Osteoblast (primary cell): ENCODE results near the gene S100A10. TPM values are rescaled to one million over a fixed set of nuclear protein-coding genes. Genes with fewer than 3 reads are reported as not detected.

Experiments used
- DNase-seq: peaks from one replicate; pipeline ENCODE4 v3.0.0; 2011; ENCODE audit warnings: low spot score, mixed read lengths; ENCODE audit not compliant: insufficient read length; ENCODE audit errors: missing footprints
- H2AFZ ChIP-seq: 2 replicates; pipeline ENCODE4 v1.6.0; 2011; ENCODE audit warnings: mild to moderate bottlenecking, low read length
- H3K27ac ChIP-seq: 2 replicates; pipeline ENCODE4 v1.5.1; 2011; ENCODE audit warnings: mild to moderate bottlenecking, low read depth, low read length, moderate library complexity
- H3K27me3 ChIP-seq: 2 replicates; pipeline ENCODE4 v1.6.0; 2012; ENCODE audit warnings: mild to moderate bottlenecking, control low read depth, inconsistent platforms, low read length, moderate library complexity; ENCODE audit not compliant: insufficient read depth
- H3K36me3 ChIP-seq: 2 replicates; pipeline ENCODE4 v1.5.1; 2011; ENCODE audit warnings: mild to moderate bottlenecking, low read length, control low read depth, moderate library complexity; ENCODE audit not compliant: insufficient read depth
- H3K4me1 ChIP-seq: 2 replicates; pipeline ENCODE4 v1.5.1; 2011; ENCODE audit warnings: mild to moderate bottlenecking, low read length, control low read depth, moderate library complexity; ENCODE audit not compliant: insufficient read depth
- H3K4me2 ChIP-seq: 2 replicates; pipeline ENCODE4 v1.6.0; 2011; ENCODE audit warnings: mild to moderate bottlenecking, low read length; ENCODE audit not compliant: insufficient read depth
- H3K4me3 ChIP-seq: fragments of 200-600 bp; sonication (generic); 3 replicates; pipeline ENCODE4 v1.5.1; 2012; ENCODE audit warnings: mild to moderate bottlenecking, low read length, inconsistent platforms; ENCODE audit not compliant: insufficient read depth
- H3K79me2 ChIP-seq: 2 replicates; pipeline ENCODE4 v1.6.0; 2012; ENCODE audit warnings: mild to moderate bottlenecking, low read length, control low read depth, inconsistent platforms; ENCODE audit not compliant: insufficient read depth
- H3K9me3 ChIP-seq: 2 replicates; pipeline ENCODE4 v1.5.1; 2011; ENCODE audit warnings: low read depth, low read length, control low read depth
- H4K20me1 ChIP-seq: 2 replicates; pipeline ENCODE4 v1.6.0; 2012; ENCODE audit warnings: mild to moderate bottlenecking, low read length, control low read depth; ENCODE audit not compliant: insufficient read depth
- total RNA-seq: library from RNA; depleted of rRNA; stranded (reverse); fragments of >200 nt; gene quantifications from 2 replicates; pipeline ENCODE4 v1.2.3, GENCODE V29; 2012
- TF ChIP-seq, protein P1 (sequence below): IDR thresholded peaks from 2 replicates; pipeline ENCODE4 v1.5.1; 2011; ENCODE audit warnings: mild to moderate bottlenecking, low read depth, low read length, moderate library complexity; ENCODE audit errors: extremely low read depth

Gene S100A10
- total RNA-seq, 1 donor, result 116 TPM

DNA sequence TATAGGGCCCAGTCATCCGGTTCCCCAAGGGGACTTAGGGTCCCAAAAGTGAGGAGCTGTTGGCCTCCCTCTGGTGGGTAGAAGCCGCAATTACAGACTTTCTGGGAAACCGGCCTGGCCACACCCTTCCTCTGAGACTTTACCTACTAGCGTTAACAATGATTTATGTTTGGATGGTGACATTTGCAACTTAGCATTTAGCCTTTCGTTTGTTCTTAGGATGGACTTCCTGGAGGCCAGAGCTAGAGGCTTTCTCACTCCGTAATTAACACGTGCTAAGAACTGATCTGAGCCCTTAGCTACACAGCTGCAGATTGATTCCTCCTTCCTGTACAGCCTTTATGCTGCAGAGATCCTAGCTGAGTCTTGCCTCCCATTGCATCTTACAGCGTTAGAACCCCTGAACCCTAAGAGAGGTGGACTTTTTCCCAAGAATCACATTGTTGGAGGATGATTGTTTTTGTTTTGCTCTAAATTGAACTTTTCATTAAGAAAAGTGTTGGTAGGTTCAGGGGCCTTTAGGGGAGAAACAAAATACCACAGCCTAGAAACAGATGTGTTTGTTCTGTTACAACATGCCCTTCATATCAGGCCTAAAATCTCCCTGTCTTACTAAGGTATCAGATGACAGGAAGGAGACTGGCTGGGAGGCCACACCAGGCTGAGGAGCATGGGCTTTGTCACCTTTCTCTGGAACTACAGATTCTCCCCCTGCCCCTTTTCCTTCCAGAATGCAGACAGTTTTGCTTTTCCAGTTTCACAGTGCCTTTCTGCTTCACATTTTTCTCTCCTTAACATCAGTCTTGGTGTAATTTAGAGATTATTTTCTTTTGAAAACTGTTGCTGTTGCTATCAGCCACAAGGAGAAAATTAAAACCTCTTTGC lies 41.2 kb upstream of the S100A10 start:
- Histone ChIP-seq H3K9me3 (no peaks in the 10 kb centered on the region), H2AFZ (no peak overlapping the region), H3K79me2 (peaks cover 38% of the 10 kb centered on the region), H3K36me3 (peaks cover 36% of the 10 kb centered on the region), H3K4me2 (peak overlapping the region; percentile 81), H3K27ac (peak overlapping the region; percentile 95), H3K4me1 (peaks cover 19% of the 10 kb centered on the region), H4K20me1 (peaks cover 42% of the 10 kb centered on the region), H3K27me3 (peaks cover 5% of the 10 kb centered on the region), H3K4me3 (peak overlapping the region; percentile 89)
- peak; percentile 92 for DNase-seq
- TF ChIP-seq, protein P1, sequence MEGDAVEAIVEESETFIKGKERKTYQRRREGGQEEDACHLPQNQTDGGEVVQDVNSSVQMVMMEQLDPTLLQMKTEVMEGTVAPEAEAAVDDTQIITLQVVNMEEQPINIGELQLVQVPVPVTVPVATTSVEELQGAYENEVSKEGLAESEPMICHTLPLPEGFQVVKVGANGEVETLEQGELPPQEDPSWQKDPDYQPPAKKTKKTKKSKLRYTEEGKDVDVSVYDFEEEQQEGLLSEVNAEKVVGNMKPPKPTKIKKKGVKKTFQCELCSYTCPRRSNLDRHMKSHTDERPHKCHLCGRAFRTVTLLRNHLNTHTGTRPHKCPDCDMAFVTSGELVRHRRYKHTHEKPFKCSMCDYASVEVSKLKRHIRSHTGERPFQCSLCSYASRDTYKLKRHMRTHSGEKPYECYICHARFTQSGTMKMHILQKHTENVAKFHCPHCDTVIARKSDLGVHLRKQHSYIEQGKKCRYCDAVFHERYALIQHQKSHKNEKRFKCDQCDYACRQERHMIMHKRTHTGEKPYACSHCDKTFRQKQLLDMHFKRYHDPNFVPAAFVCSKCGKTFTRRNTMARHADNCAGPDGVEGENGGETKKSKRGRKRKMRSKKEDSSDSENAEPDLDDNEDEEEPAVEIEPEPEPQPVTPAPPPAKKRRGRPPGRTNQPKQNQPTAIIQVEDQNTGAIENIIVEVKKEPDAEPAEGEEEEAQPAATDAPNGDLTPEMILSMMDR, result peak; percentile 85

DNA sequence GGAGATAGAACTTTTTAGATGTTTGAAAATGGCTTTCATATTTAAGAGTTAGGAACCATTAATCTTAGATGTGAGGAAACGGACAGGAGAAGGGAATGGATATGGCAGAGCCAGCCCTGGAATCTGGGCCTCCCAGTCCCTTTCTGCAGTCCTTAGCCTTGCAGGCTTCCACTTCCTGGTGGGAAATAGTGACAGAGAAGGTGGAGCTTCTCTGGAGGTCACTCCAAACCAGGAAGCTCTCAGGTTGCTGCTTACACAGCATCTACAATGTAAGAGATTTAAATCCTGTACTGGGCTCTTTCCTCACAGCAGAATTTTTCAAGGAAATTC lies 40.6 kb upstream of the S100A10 start:
- H3K79me2 ChIP-seq, result peaks cover 38% of the 10 kb centered on the region
- no peak overlapping the region for H2AFZ ChIP-seq
- H3K27me3 ChIP-seq, result peaks cover 1% of the 10 kb centered on the region
- H3K36me3 ChIP-seq, result peaks cover 36% of the 10 kb centered on the region
- H3K4me1 ChIP-seq, result peaks cover 23% of the 10 kb centered on the region
- no peak for DNase-seq
- peak overlapping the region; percentile 81 for H3K4me2 ChIP-seq
- H3K27ac ChIP-seq, result peak overlapping the region; percentile 95
- peaks cover 42% of the 10 kb centered on the region for H4K20me1 ChIP-seq
- TF ChIP-seq, protein P1, result no peak
- no peaks in the 10 kb centered on the region for H3K9me3 ChIP-seq
- H3K4me3 ChIP-seq, result peak overlapping the region; percentile 89

DNA sequence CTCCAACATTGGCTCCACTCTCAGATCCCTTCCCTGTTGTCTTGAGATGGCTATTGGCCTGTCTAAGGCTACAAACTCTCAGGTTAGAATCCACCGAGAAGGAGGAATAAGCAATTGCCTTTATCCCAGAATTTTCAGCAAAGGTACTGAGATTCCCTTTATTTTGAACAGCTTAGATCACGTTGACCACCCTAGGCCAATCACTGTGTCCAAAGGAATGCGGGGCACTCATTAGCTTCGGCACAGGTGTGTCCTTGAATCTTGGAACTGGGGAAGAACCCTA lies 36.2 kb upstream of the S100A10 start:
- H3K27me3 ChIP-seq, result peaks cover 5% of the 10 kb centered on the region
- no peaks in the 10 kb centered on the region for H3K9me3 ChIP-seq
- TF ChIP-seq, protein P1, result no peak
- H2AFZ ChIP-seq, result no peak overlapping the region
- no peak overlapping the region for H3K4me2 ChIP-seq
- H3K27ac ChIP-seq, result no peak overlapping the region
- H3K36me3 ChIP-seq, result peaks cover 36% of the 10 kb centered on the region
- peaks cover 33% of the 10 kb centered on the region for H4K20me1 ChIP-seq
- H3K4me3 ChIP-seq, result no peak overlapping the region
- H3K79me2 ChIP-seq, result peaks cover 19% of the 10 kb centered on the region
- DNase-seq, result no peak
- peaks cover 14% of the 10 kb centered on the region for H3K4me1 ChIP-seq

DNA sequence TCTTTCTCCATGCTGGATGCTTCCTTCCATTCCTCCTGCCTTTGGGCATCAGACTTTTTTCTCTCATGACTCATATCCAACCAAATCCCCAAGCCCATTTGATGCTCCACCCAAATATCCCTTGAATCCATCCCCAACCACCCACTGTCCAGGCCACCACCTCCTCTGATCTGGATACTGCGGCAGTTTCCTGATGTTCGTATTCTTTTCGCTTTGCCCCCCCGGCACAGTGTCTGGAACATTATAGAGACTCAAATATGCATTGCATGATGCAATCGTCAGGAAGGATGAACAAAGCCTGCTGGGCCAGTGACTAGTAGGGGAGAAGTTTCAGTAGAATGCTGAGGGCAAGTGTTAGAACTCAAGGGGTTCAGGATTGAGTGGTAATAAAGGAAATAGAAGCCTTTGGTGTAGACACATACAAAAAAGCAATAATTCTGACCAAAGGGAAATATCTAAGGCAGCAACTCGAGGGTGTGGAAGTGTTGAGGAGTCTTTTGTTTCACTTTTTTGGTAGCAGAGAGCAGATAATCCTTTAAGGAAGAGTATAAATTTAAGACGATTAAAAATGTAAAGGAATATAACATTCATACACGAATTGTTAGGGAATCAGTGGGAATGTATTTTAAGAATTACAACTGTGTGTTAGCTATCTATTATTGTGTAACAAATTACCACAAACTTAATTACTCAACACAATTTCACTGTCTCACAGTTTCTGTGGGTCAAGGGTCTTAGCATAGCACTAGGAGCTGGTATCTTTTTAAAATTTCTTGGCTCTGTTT lies 35.7 kb upstream of the S100A10 start:
- Histone ChIP-seq H3K4me3 (no peak overlapping the region), H3K4me1 (peaks cover 9% of the 10 kb centered on the region), H3K9me3 (no peaks in the 10 kb centered on the region), H3K36me3 (peaks cover 36% of the 10 kb centered on the region), H3K27me3 (peaks cover 9% of the 10 kb centered on the region), H3K4me2 (no peak overlapping the region), H3K79me2 (peaks cover 14% of the 10 kb centered on the region), H4K20me1 (peaks cover 28% of the 10 kb centered on the region), H3K27ac (no peak overlapping the region), H2AFZ (no peak overlapping the region)
- DNase-seq, result no peak
- TF ChIP-seq, protein P1, result no peak
